OCI-LY1 (cell line): ENCODE data around the gene C9orf78.
"Not testable (repeated sequence)": the region's sequence is repeated elsewhere in the genome, so short reads cannot be mapped to it uniquely, and the experiment has no call there.

Source experiments
- H2AFZ ChIP-seq: fragments of 200-600 bp; sonication (generic), shearing (Covaris generic); 2 replicates; pipeline ENCODE4 v1.6.0; 2014; ENCODE audit warnings: antibody characterized with exemption, mild to moderate bottlenecking, low read length
- H3F3A ChIP-seq: fragments of 200-600 bp; sonication (generic), shearing (Covaris generic); 2 replicates; pipeline ENCODE4 v1.6.0; 2014; ENCODE audit warnings: mild to moderate bottlenecking, antibody characterized with exemption, low read length, moderate library complexity; ENCODE audit not compliant: insufficient read depth
- H3K27ac ChIP-seq: fragments of 200-600 bp; sonication (generic); 2 replicates; pipeline ENCODE4 v1.5.1; 2014; ENCODE audit warnings: low read length, mixed run types, mild to moderate bottlenecking, low read depth; ENCODE audit not compliant: poor library complexity, severe bottlenecking
- H3K27me3 ChIP-seq: fragments of 200-600 bp; sonication (generic); 2 replicates; pipeline ENCODE4 v1.6.0; 2014; ENCODE audit warnings: antibody characterized with exemption, mild to moderate bottlenecking, low read length, moderate library complexity; ENCODE audit not compliant: insufficient read depth
- H3K36me3 ChIP-seq: fragments of 200-600 bp; sonication (generic); 2 replicates; pipeline ENCODE4 v1.6.1; 2014; ENCODE audit warnings: mild to moderate bottlenecking, antibody characterized with exemption, low read length, moderate library complexity, mixed read lengths; ENCODE audit not compliant: insufficient read depth
- H3K4me1 ChIP-seq: fragments of 200-600 bp; sonication (generic); 2 replicates; pipeline ENCODE4 v1.5.1; 2014; ENCODE audit warnings: mild to moderate bottlenecking, low read length, moderate library complexity; ENCODE audit not compliant: insufficient read depth, severe bottlenecking
- H3K4me2 ChIP-seq: fragments of 200-600 bp; sonication (generic), shearing (Covaris generic); 2 replicates; pipeline ENCODE4 v1.6.1; 2014; ENCODE audit warnings: low read length
- H3K4me3 ChIP-seq: fragments of 200-600 bp; sonication (generic); 2 replicates; pipeline ENCODE4 v1.5.1; 2014; ENCODE audit warnings: low read length, low read depth, mild to moderate bottlenecking, mixed read lengths; ENCODE audit not compliant: poor library complexity, severe bottlenecking
- H3K79me2 ChIP-seq: fragments of 200-600 bp; shearing (Covaris generic); 2 replicates; pipeline ENCODE4 v1.6.1; 2016; ENCODE audit warnings: mixed run types, low read length, mixed read lengths; ENCODE audit not compliant: insufficient read depth
- H3K9ac ChIP-seq: fragments of 200-600 bp; sonication (generic), shearing (Covaris generic); 2 replicates; pipeline ENCODE4 v1.6.1; 2014; ENCODE audit warnings: mild to moderate bottlenecking, low read length, mixed read lengths
- H3K9me2 ChIP-seq: fragments of 200-600 bp; sonication (generic), shearing (Covaris generic); 2 replicates; pipeline ENCODE4 v1.6.1; 2014; ENCODE audit warnings: low read depth, mild to moderate bottlenecking, low read length, mixed read lengths
- H3K9me3 ChIP-seq: fragments of 200-600 bp; shearing (Covaris generic); 2 replicates; pipeline ENCODE4 v1.6.1; 2014; ENCODE audit warnings: low read length, mixed read lengths
- H4K20me1 ChIP-seq: fragments of 200-600 bp; sonication (generic), shearing (Covaris generic); 2 replicates; pipeline ENCODE4 v1.6.0; 2016; ENCODE audit warnings: mild to moderate bottlenecking, low read length; ENCODE audit not compliant: insufficient read depth
- CTCF ChIP-seq: fragments of 200-600 bp; sonication (generic), shearing (Covaris generic); IDR thresholded peaks from 2 replicates; pipeline ENCODE4 v1.5.1; 2017; ENCODE audit warnings: mild to moderate bottlenecking, antibody characterized with exemption, low read length, moderate library complexity, mixed read lengths
- EZH2 ChIP-seq: fragments of 200-600 bp; sonication (generic), shearing (Covaris generic); IDR thresholded peaks from 2 replicates; pipeline ENCODE4 v1.8.0; 2017; ENCODE audit warnings: borderline replicate concordance, mixed run types, mild to moderate bottlenecking, antibody characterized with exemption, low read length, moderate library complexity, mixed read lengths

The C9orf78 gene

GRCh38 chr9:129798973-129799372 lies 36.1 kb downstream of the C9orf78 start:
- Histone ChIP-seq H4K20me1 (no peaks in the 10 kb centered on the region), H3K9me2 (no peaks in the 10 kb centered on the region), H3K36me3 (no peaks in the 10 kb centered on the region), H3K9me3 (no peaks in the 10 kb centered on the region), H3K27me3 (no peaks in the 10 kb centered on the region), H3K9ac (no peak overlapping the region), H3K4me3 (no peak overlapping the region), H3K4me2 (no peak overlapping the region), H3F3A (no peaks in the 10 kb centered on the region), H2AFZ (no peak overlapping the region), H3K4me1 (peaks cover 4% of the 10 kb centered on the region), H3K79me2 (no peaks in the 10 kb centered on the region), H3K27ac (no peak overlapping the region)
- TF ChIP-seq EZH2 (no peak), CTCF (no peak)

DNA sequence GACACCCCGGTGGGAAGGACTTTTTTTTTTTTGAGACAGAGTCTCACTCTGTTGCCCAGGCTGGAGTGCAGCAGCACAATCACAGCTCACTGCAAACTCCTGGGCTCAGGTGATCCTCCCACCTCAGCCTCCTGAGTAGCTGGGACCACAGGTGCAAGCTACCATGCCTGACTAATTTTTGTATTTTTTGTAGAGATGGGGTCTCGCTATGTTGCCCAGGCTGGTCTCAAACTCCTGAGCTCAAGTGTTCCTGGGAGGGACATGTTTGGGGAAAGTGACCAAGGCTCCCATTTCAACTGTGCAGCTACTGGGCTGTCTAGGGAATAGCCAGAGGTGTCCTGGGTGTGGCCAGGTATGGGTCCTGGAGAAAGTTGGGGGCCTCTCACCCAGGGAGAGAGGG lies 39.0 kb downstream of the C9orf78 start:
- H3K9me2 ChIP-seq, H4K20me1 ChIP-seq, H3K36me3 ChIP-seq, H3K4me2 ChIP-seq, H3K27me3 ChIP-seq, H3K4me3 ChIP-seq, H3K27ac ChIP-seq, H3K79me2 ChIP-seq, H3K9me3 ChIP-seq, H3K4me1 ChIP-seq, H2AFZ ChIP-seq, H3F3A ChIP-seq, H3K9ac ChIP-seq: not testable (repeated sequence)

- TF ChIP-seq EZH2 (no peak), CTCF (no peak)
- H3F3A ChIP-seq, result no peaks in the 10 kb centered on the region
- no peak overlapping the region for H3K9ac ChIP-seq
- H3K36me3 ChIP-seq, result no peaks in the 10 kb centered on the region
- H3K4me3 ChIP-seq, result no peak overlapping the region
- no peaks in the 10 kb centered on the region for H4K20me1 ChIP-seq
- no peak overlapping the region for H3K27ac ChIP-seq
- no peaks in the 10 kb centered on the region for H3K27me3 ChIP-seq
- no peaks in the 10 kb centered on the region for H3K79me2 ChIP-seq
- no peaks in the 10 kb centered on the region for H3K4me1 ChIP-seq
- H3K9me2 ChIP-seq, result no peaks in the 10 kb centered on the region
- no peaks in the 10 kb centered on the region for H3K9me3 ChIP-seq
- no peak overlapping the region for H2AFZ ChIP-seq
- no peak overlapping the region for H3K4me2 ChIP-seq
Observed at GRCh38 chr9:129794549-129794948, 40.5 kb downstream of the C9orf78 start.

DNA sequence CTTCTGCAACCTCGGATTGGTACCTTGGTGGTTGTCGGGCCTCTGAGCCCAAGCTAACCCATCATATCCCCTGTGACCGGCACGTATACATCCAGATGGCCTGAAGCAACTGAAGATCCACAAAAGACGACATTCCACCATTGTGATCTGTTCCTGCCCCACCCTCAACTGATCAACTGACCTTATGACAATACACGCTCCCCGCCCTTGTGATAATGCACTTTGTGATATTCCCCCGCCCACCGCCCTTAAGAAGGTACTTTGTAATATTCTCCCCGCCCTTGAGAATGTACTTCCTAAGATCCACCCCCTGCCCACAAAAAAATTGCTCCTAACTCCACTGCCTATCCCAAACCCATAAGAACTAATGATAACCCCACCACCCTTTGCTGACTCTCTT lies 48.6 kb downstream of the C9orf78 start:
- H2AFZ ChIP-seq, result no peak overlapping the region
- no peak overlapping the region for H3K4me3 ChIP-seq
- H3K36me3 ChIP-seq, result no peaks in the 10 kb centered on the region
- H3K9ac ChIP-seq, result no peak overlapping the region
- H3K4me1 ChIP-seq, result no peaks in the 10 kb centered on the region
- no peak for TF ChIP-seq EZH2
- no peak for TF ChIP-seq CTCF
- no peaks in the 10 kb centered on the region for H3K9me2 ChIP-seq
- no peak overlapping the region for H3K4me2 ChIP-seq
- no peaks in the 10 kb centered on the region for H4K20me1 ChIP-seq
- H3K27me3 ChIP-seq, result no peaks in the 10 kb centered on the region
- no peak overlapping the region for H3K27ac ChIP-seq
- no peaks in the 10 kb centered on the region for H3K9me3 ChIP-seq
- H3K79me2 ChIP-seq, result no peaks in the 10 kb centered on the region
- no peaks in the 10 kb centered on the region for H3F3A ChIP-seq
